ENCODE measurements around the gene G6PC1.
"Not testable (repeated sequence)": the region's sequence is repeated elsewhere in the genome, so short reads cannot be mapped to it uniquely, and the experiment has no call there.

- not testable (repeated sequence) for TF ChIP-seq CTCF (conservative IDR thresholded peaks at IDR 0.05; ENCODE audit: low read depth in 2 of 2); ZNF331 (CRISPR knock-in tag; IDR thresholded peaks at IDR 0.05; ENCODE audit: low read depth); POLR2AphosphoS5 (IDR thresholded peaks at IDR 0.05; ENCODE audit: low read depth); JUNB (IDR thresholded peaks at IDR 0.05; ENCODE audit: unreplicated experiment); REST (IDR thresholded peaks at IDR 0.05; ENCODE audit: unreplicated experiment); EZH2phosphoT487 (IDR thresholded peaks at IDR 0.05; ENCODE audit: unreplicated experiment); EZH2 (IDR thresholded peaks at IDR 0.05; ENCODE audit: low read depth, unreplicated experiment); CREB1 (CRISPR knock-in tag; IDR thresholded peaks at IDR 0.05; ENCODE audit: low read depth); ZNF114 (CRISPR knock-in tag; IDR thresholded peaks at IDR 0.05); ETS1 (IDR thresholded peaks at IDR 0.05); NANOG (IDR thresholded peaks at IDR 0.05; ENCODE audit: borderline replicate concordance)
Observed at GRCh38 chr17:42923472-42923871, 22.9 kb downstream of the G6PC1 start.
